ENCODE measurements around the gene ATRIP.

- TF ChIP-seq, protein P1, sequence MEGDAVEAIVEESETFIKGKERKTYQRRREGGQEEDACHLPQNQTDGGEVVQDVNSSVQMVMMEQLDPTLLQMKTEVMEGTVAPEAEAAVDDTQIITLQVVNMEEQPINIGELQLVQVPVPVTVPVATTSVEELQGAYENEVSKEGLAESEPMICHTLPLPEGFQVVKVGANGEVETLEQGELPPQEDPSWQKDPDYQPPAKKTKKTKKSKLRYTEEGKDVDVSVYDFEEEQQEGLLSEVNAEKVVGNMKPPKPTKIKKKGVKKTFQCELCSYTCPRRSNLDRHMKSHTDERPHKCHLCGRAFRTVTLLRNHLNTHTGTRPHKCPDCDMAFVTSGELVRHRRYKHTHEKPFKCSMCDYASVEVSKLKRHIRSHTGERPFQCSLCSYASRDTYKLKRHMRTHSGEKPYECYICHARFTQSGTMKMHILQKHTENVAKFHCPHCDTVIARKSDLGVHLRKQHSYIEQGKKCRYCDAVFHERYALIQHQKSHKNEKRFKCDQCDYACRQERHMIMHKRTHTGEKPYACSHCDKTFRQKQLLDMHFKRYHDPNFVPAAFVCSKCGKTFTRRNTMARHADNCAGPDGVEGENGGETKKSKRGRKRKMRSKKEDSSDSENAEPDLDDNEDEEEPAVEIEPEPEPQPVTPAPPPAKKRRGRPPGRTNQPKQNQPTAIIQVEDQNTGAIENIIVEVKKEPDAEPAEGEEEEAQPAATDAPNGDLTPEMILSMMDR (IDR thresholded peaks at IDR 0.05; ENCODE audit: low read depth, low read length) = no peak
- TF ChIP-seq MYC (IDR thresholded peaks at IDR 0.05; ENCODE audit: low read depth, low read length) = no peak
Measured at GRCh38 chr3:48465237-48465530, 18.6 kb downstream of the ATRIP start.

Measured in NB4 (cell line).